ENCODE measurements around the gene MOB1A. TPM values are rescaled to one million over a fixed set of nuclear protein-coding genes. Genes with fewer than 3 reads are reported as not detected.

The MOB1A gene
- total and polyA plus RNA-seq, 2 of the 13 experiments (the other 11 are each of a cell fraction or from before 2014, with no cell fraction given) = 48.2 to 139 TPM

- TF ChIP-seq RFXANK (CRISPR knock-in tag; IDR thresholded peaks at IDR 0.05) (no peak), ZNF143 (CRISPR knock-in tag; IDR thresholded peaks at IDR 0.05) (peak; percentile 1; the same call in 1 of the 2 replicates), ZNF784 (CRISPR knock-in tag; IDR thresholded peaks at IDR 0.05; ENCODE audit: borderline replicate concordance) (no peak), ZBTB21 (CRISPR knock-in tag; IDR thresholded peaks at IDR 0.05) (no peak), SETDB1 (CRISPR knock-in tag; IDR thresholded peaks at IDR 0.05; ENCODE audit: borderline replicate concordance) (no peak), CTCF (CRISPR knock-in tag; IDR thresholded peaks at IDR 0.05) (no peak), ATAD3A (CRISPR knock-in tag; IDR thresholded peaks at IDR 0.05) (no peak), ZMYM4 (CRISPR knock-in tag; IDR thresholded peaks at IDR 0.05) (no peak), SP140L (CRISPR knock-in tag; IDR thresholded peaks at IDR 0.05; ENCODE audit: borderline replicate concordance) (no peak), IRF1 (CRISPR knock-in tag; IDR thresholded peaks at IDR 0.05; ENCODE audit: low read depth) (no peak), RELA (CRISPR knock-in tag; IDR thresholded peaks at IDR 0.05) (no peak), ARID2 (CRISPR knock-in tag; IDR thresholded peaks at IDR 0.05; ENCODE audit: borderline replicate concordance) (no peak), ARHGAP35 (CRISPR knock-in tag; IDR thresholded peaks at IDR 0.05; ENCODE audit: borderline replicate concordance) (peak; percentile 27; the same call in 1 of the 2 replicates), DPF2 (CRISPR knock-in tag; IDR thresholded peaks at IDR 0.05; ENCODE audit: borderline replicate concordance, low read depth) (no peak), ZSCAN22 (CRISPR knock-in tag; IDR thresholded peaks at IDR 0.05) (no peak), TBL1XR1 (IDR thresholded peaks at IDR 0.05; ENCODE audit: borderline replicate concordance, low read length, partially characterized antibody) (no peak), NR1H2 (CRISPR knock-in tag; IDR thresholded peaks at IDR 0.05; ENCODE audit: borderline replicate concordance, low read depth) (no peak), HNF4G (IDR thresholded peaks at IDR 0.05; ENCODE audit: borderline replicate concordance, low read depth, low read length) (no peak), HNF4G (CRISPR knock-in tag; IDR thresholded peaks at IDR 0.05; ENCODE audit: borderline replicate concordance, low read depth) (no peak)
- TF ChIP-seq, protein P1, sequence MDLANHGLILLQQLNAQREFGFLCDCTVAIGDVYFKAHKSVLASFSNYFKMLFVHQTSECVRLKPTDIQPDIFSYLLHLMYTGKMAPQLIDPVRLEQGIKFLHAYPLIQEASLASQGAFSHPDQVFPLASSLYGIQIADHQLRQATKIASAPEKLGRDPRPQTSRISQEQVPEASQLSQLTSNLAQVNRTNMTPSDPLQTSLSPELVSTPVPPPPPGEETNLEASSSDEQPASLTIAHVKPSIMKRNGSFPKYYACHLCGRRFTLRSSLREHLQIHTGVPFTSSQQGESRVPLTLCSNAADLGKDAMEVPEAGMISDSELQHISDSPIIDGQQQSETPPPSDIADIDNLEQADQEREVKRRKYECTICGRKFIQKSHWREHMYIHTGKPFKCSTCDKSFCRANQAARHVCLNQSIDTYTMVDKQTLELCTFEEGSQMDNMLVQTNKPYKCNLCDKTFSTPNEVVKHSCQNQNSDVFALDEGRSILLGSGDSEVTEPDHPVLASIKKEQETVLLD (CRISPR knock-in tag; IDR thresholded peaks at IDR 0.05; ENCODE audit: low read depth) = no peak
- TF ChIP-seq, protein P2, sequence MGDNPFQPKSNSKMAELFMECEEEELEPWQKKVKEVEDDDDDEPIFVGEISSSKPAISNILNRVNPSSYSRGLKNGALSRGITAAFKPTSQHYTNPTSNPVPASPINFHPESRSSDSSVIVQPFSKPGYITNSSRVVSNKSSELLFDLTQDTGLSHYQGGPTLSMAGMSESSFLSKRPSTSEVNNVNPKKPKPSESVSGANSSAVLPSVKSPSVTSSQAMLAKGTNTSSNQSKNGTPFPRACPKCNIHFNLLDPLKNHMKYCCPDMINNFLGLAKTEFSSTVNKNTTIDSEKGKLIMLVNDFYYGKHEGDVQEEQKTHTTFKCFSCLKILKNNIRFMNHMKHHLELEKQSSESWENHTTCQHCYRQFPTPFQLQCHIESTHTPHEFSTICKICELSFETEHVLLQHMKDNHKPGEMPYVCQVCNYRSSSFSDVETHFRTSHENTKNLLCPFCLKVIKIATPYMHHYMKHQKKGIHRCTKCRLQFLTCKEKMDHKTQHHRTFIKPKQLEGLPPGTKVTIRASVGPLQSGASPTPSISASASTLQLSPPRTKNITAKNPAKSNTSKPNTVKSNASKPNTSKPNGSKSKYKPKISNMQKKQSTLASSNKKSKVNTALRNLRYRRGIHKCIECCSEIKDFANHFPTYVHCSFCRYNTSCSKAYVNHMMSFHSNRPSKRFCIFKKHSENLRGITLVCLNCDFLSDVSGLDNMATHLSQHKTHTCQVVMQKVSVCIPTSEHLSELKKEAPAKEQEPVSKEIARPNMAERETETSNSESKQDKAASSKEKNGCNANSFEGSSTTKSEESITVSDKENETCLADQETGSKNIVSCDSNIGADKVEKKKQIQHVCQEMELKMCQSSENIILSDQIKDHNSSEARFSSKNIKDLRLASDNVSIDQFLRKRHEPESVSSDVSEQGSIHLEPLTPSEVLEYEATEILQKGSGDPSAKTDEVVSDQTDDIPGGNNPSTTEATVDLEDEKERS (CRISPR knock-in tag; IDR thresholded peaks at IDR 0.05) = 0 out of 2 replicates have a peak, but pooled peaks have one; percentile 65
These were observed 30.0 kb downstream of the MOB1A start (continued) for GRCh38 chr2:74148457-74149246.
